Measurements from ENCODE around the gene NMUR1. TPM values are rescaled to one million over a fixed set of nuclear protein-coding genes. Genes with fewer than 3 reads are reported as not detected.
A peak's percentile ranks its signal among the peaks of the same experiment; 100 is the strongest.

NMUR1 gene
- total and polyA plus RNA-seq, 2 donors (not counting 3 experiments of a cell fraction or from before 2014, with no cell fraction given), result not detected

DNA sequence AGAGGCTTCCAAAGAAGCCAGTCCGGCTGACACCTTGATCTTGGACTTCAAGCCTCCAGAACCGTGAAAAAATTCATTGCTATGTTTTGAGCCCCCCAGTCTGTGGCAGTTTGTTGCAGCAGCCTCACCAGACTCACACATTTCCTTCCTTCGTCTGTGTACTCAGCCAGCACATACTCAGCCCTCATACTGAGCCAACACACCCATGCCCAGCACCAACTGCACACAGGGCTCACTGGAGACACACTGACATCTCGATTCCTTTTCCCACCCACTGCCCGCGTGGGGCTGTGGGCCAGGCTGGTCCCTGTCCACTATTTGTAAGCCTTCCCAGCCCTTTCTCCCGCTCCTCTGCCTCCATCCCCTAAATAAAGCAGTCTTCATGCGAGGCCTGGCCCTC is 24.1 kb upstream of the NMUR1 start:
- Histone ChIP-seq H3K4me1 (ENCODE audit: control insufficient read depth, extremely low read depth, insufficient read depth, low read length) (peaks cover 5% of the 10 kb centered on the region), H3K9me1 (replicated peaks; ENCODE audit: control insufficient read depth, extremely low read depth, insufficient read depth, low read length) (no peaks in the 10 kb centered on the region), H2AFZ (ENCODE audit: low read depth, low read length) (peak overlapping the region; percentile 98), H3K9me3 (replicated peaks; ENCODE audit: control insufficient read depth, insufficient read depth, low read length) (no peaks in the 10 kb centered on the region), H3K27me3 (ENCODE audit: control insufficient read depth in 2 of 2, insufficient read depth in 2 of 2, low read length in 2 of 2) (no peaks in the 10 kb centered on the region), H3K4me2 (ENCODE audit: insufficient read depth, low read length) (peak overlapping the region; percentile 0), H3K36me3 (ENCODE audit: control insufficient read depth in 2 of 2, extremely low read depth in 1 of 2, insufficient read depth in 2 of 2, low read length in 2 of 2) (no peaks in the 10 kb centered on the region), H3K79me2 (ENCODE audit: control insufficient read depth, insufficient read depth, low read length) (no peaks in the 10 kb centered on the region), H3K9ac (replicated peaks; ENCODE audit: extremely low read depth, insufficient read depth, low read length) (no peak overlapping the region), H4K20me1 (replicated peaks; ENCODE audit: control insufficient read depth, extremely low read depth, insufficient read depth, low read length) (no peaks in the 10 kb centered on the region), H3K27ac (ENCODE audit: insufficient read depth, low read depth, low read length) (no peak overlapping the region), H3K4me3 (replicated peaks in 1 of 3; ENCODE audit: insufficient read depth in 1 of 3, low read depth in 1 of 3, low read length in 3 of 3) (no peak overlapping the region)
- no TSS peak for BruUV-seq (replicated peaks)
- POLR2A ChIA-PET, result interaction anchor here (0.7 kb wide), 1 partner anchor 133 kb away, joined by 5 read pairs; no protein-coding TSS in a partner anchor
- TF ChIP-seq MYC (IDR thresholded peaks at IDR 0.05; ENCODE audit: low read depth, low read length) (no peak), MAX (IDR thresholded peaks at IDR 0.05; ENCODE audit: insufficient read depth, insufficient read length) (no peak), POLR2AphosphoS5 (IDR thresholded peaks at IDR 0.05; ENCODE audit: insufficient read depth, low read depth, low read length) (no peak), GATA2 (IDR thresholded peaks at IDR 0.05; ENCODE audit: insufficient read depth, insufficient read length, low read depth, low read length) (no peak), EZH2 (IDR thresholded peaks at IDR 0.05; ENCODE audit: borderline replicate concordance, low read depth, low read length, severe bottlenecking) (no peak), JUN (IDR thresholded peaks at IDR 0.05; ENCODE audit: borderline replicate concordance, insufficient read depth, insufficient read length, low read depth) (no peak), POLR2A (IDR thresholded peaks at IDR 0.05; ENCODE audit: low read depth, low read length) (no peak), FOS (IDR thresholded peaks at IDR 0.05; ENCODE audit: borderline replicate concordance, insufficient read depth, low read length) (no peak)
- TF ChIP-seq, protein P1, sequence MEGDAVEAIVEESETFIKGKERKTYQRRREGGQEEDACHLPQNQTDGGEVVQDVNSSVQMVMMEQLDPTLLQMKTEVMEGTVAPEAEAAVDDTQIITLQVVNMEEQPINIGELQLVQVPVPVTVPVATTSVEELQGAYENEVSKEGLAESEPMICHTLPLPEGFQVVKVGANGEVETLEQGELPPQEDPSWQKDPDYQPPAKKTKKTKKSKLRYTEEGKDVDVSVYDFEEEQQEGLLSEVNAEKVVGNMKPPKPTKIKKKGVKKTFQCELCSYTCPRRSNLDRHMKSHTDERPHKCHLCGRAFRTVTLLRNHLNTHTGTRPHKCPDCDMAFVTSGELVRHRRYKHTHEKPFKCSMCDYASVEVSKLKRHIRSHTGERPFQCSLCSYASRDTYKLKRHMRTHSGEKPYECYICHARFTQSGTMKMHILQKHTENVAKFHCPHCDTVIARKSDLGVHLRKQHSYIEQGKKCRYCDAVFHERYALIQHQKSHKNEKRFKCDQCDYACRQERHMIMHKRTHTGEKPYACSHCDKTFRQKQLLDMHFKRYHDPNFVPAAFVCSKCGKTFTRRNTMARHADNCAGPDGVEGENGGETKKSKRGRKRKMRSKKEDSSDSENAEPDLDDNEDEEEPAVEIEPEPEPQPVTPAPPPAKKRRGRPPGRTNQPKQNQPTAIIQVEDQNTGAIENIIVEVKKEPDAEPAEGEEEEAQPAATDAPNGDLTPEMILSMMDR (IDR thresholded peaks at IDR 0.05; ENCODE audit: extremely low read depth in 1 of 2, insufficient read depth in 1 of 2, low read depth in 1 of 2, low read length in 2 of 2), result no peak
- DNase-seq (ENCODE audit: low read depth, low spot score), result peak; percentile 52
- FAIRE-seq, result peak; percentile 50
- intact Hi-C loops (cut with micrococcal nuclease), result no loop called here
- dilution Hi-C loops (cut with MboI; ENCODE audit: extremely low pct_ligation_motif_present, low sequenced_read_pairs), result no loop called here
- CTCF ChIA-PET, result interaction anchor here (1.5 to 5.2 kb wide), 8 partner anchors 9 to 70 kb away, joined by 5 to 40 read pairs (median 6); partner anchors contain the start of gene NMUR1
